Smooth muscle cell of the brain vasculature (primary cell): Measurements from ENCODE around the gene RHO.

Experiments
- DNase-seq: peaks from one replicate; pipeline ENCODE4 v3.0.0-alpha.2; 2012; ENCODE audit warnings: low read depth, low spot score

The RHO gene

GRCh38 chr3:129559565-129560079 lies 31.2 kb downstream of the RHO start:
- no peak for DNase-seq

- DNase-seq = no peak
These were observed 31.9 kb downstream of the RHO start for GRCh38 chr3:129560269-129560787.

GRCh38 chr3:129560911-129561594 lies 32.6 kb downstream of the RHO start:
- no peak for DNase-seq

GRCh38 chr3:129561619-129562248 lies 33.3 kb downstream of the RHO start:
- no peak for DNase-seq

- no peak for DNase-seq
These were observed 34.4 kb downstream of the RHO start for GRCh38 chr3:129562803-129563202.

- no peak for DNase-seq
These were observed 34.9 kb downstream of the RHO start for GRCh38 chr3:129563332-129563731.

GRCh38 chr3:129563850-129564535 lies 35.6 kb downstream of the RHO start:
- DNase-seq = no peak

GRCh38 chr3:129564981-129565644 lies 36.7 kb downstream of the RHO start:
- no peak for DNase-seq

- no peak for DNase-seq
These were observed 37.5 kb downstream of the RHO start for GRCh38 chr3:129565902-129566301.

- no peak for DNase-seq
These were observed 38.8 kb downstream of the RHO start for GRCh38 chr3:129567176-129567705.

GRCh38 chr3:129567939-129568338 lies 39.5 kb downstream of the RHO start:
- no peak for DNase-seq

GRCh38 chr3:129569856-129570255 lies 41.4 kb downstream of the RHO start:
- no peak for DNase-seq

GRCh38 chr3:129571605-129572547 lies 43.4 kb downstream of the RHO start:
- DNase-seq = no peak

- no peak for DNase-seq
These were observed 44.2 kb downstream of the RHO start for GRCh38 chr3:129572603-129573002.

GRCh38 chr3:129573493-129573892 lies 45.1 kb downstream of the RHO start:
- DNase-seq = no peak

GRCh38 chr3:129574206-129574605 lies 45.8 kb downstream of the RHO start:
- no peak for DNase-seq

GRCh38 chr3:129575233-129575996 lies 47.0 kb downstream of the RHO start:
- DNase-seq = no peak

GRCh38 chr3:129575997-129576384 lies 47.6 kb downstream of the RHO start:
- no peak for DNase-seq

- DNase-seq = no peak
These were observed 48.3 kb downstream of the RHO start for GRCh38 chr3:129576514-129577352.
